CD4-positive, alpha-beta T cell (primary cell): ENCODE data around the gene CNGA3. TPM values are rescaled to one million over a fixed set of nuclear protein-coding genes. Genes with fewer than 3 reads are reported as not detected.

Experiments
- ATAC-seq: fragments of 200-7000 bp; cut with Tn5 transposase; one replicate; pipeline ENCODE4 v1.10.0; 2022; ENCODE audit warnings: mild to moderate bottlenecking; ENCODE audit not compliant: poor library complexity
- CTCF ChIA-PET: fragments of 350-600 bp; sonication (Branson Sonifier 250); formaldehyde crosslinking; loops from one replicate; lab custom pipeline; 2021; ENCODE audit warnings: antibody characterized with exemption, inconsistent platforms; lab: Charles Lee
- POLR2A ChIA-PET: fragments of 350-600 bp; sonication (Branson Sonifier 250); formaldehyde crosslinking; loops from one replicate; lab custom pipeline; 2021; ENCODE audit warnings: antibody characterized with exemption, inconsistent platforms; lab: Charles Lee
- DNase-seq, 14 experiments: peaks; one replicate each; pipeline ENCODE4 v3.0.0-alpha.2; 2013 to 2020; ENCODE audit warnings: mixed read lengths in 2 of 14
- H3K27ac ChIP-seq, 2 donors: one replicate each; pipeline versions ENCODE4 v1.5.1 to v1.7.0; 2013; ENCODE audit warnings: low read length in 2 of 2, low read depth in 1 of 2, mild to moderate bottlenecking in 1 of 2
- H3K27me3 ChIP-seq, 2 experiments: 1 replicate in 1 of 2; 2 replicates in 1 of 2; pipeline versions ENCODE4 v1.6.1 to v1.7.0; 2013; ENCODE audit warnings: low read length in 2 of 2, control low read depth in 1 of 2, mild to moderate bottlenecking in 1 of 2, moderate library complexity in 1 of 2; ENCODE audit not compliant: insufficient read depth in 2 of 2, control insufficient read depth in 1 of 2
- H3K36me3 ChIP-seq: one replicate; pipeline ENCODE4 v1.6.1; 2013; ENCODE audit warnings: low read length, control low read depth; ENCODE audit not compliant: insufficient read depth
- H3K4me1 ChIP-seq: one replicate; pipeline ENCODE4 v1.6.1; 2013; ENCODE audit warnings: low read length, control low read depth; ENCODE audit not compliant: insufficient read depth
- H3K4me3 ChIP-seq: one replicate; pipeline ENCODE4 v1.5.1; 2013; ENCODE audit warnings: mild to moderate bottlenecking, low read length, moderate library complexity
- H3K9me3 ChIP-seq, 2 experiments: 1 replicate in 1 of 2; 2 replicates in 1 of 2; pipeline versions ENCODE4 v1.6.1 to v1.7.0; 2013; ENCODE audit warnings: low read length in 2 of 2, mild to moderate bottlenecking in 2 of 2, control low read depth in 1 of 2, moderate library complexity in 1 of 2; ENCODE audit not compliant: control insufficient read depth in 1 of 2, insufficient read depth in 1 of 2
- H3K27ac Mint-ChIP-seq: one replicate; pipeline ENCODE4 v1.8.0; 2020; ENCODE audit warnings: mixed read lengths
- H3K27me3 Mint-ChIP-seq: one replicate; pipeline ENCODE4 v1.8.0; 2021; ENCODE audit warnings: mixed read lengths
- H3K36me3 Mint-ChIP-seq: one replicate; pipeline ENCODE4 v1.8.0; 2021; ENCODE audit warnings: low read depth, mixed read lengths
- H3K4me1 Mint-ChIP-seq: one replicate; pipeline ENCODE4 v1.8.0; 2021; ENCODE audit warnings: low read depth, mixed read lengths
- H3K4me3 Mint-ChIP-seq: one replicate; pipeline ENCODE4 v1.8.0; 2020; ENCODE audit warnings: mild to moderate bottlenecking, mixed read lengths
- H3K9me3 Mint-ChIP-seq: one replicate; pipeline ENCODE4 v1.8.0; 2020; ENCODE audit warnings: mixed read lengths
- intact Hi-C, 2 experiments: fragments of 100-400 bp; cut with DNase I in 1 of 2; cut with micrococcal nuclease in 1 of 2; formaldehyde crosslinking; loops; one replicate each; pipeline versions ENCODE4 v1.15.1 to v1.9.0; 2023 to 2025; cut with DNase I, micrococcal nuclease
- total RNA-seq, 174 experiments: library from RNA in 2 of 174; stranded (reverse) in 2 of 174; gene quantifications; one replicate each; pipeline ENCODE4 v1.2.3 and lab custom pipeline; 2021 to 2026
- TF ChIP-seq, protein P1 (sequence below): fragments of 200-600 bp; IDR thresholded peaks from one replicate; pipeline ENCODE4 v1.8.0; 2022; ENCODE audit warnings: antibody characterized with exemption, mild to moderate bottlenecking

CNGA3 gene
- total RNA-seq, 2 experiments from 2014 or later = not detected

DNA sequence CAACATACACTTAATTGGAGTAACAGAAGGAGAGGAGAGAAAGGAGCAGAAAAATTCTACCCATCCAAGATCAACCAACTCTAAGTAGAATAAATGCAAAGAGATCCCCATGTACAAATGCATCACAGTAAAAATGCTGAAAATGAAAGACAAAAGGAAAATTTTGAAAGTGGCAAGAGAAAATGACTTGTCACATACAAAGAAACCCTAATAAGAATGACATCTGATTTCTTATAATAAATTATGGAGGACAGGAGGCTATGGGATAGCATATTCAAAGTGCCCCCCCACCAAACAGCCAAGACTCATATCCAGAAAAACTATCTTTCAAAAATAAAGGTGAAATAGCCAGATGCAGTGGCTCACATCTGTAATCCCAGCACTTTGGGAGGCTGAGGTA lies 76.2 kb downstream of the CNGA3 start:
- DNase-seq (no peak), ATAC-seq (no peak)
- H3K4me3 Mint-ChIP-seq = no peak overlapping the region
- POLR2A ChIA-PET = no interaction called here
- H3K9me3 ChIP-seq = no peaks in the 10 kb centered on the region
- no peaks in the 10 kb centered on the region for H3K27me3 Mint-ChIP-seq
- H3K4me1 ChIP-seq = no peaks in the 10 kb centered on the region
- TF ChIP-seq, protein P1, sequence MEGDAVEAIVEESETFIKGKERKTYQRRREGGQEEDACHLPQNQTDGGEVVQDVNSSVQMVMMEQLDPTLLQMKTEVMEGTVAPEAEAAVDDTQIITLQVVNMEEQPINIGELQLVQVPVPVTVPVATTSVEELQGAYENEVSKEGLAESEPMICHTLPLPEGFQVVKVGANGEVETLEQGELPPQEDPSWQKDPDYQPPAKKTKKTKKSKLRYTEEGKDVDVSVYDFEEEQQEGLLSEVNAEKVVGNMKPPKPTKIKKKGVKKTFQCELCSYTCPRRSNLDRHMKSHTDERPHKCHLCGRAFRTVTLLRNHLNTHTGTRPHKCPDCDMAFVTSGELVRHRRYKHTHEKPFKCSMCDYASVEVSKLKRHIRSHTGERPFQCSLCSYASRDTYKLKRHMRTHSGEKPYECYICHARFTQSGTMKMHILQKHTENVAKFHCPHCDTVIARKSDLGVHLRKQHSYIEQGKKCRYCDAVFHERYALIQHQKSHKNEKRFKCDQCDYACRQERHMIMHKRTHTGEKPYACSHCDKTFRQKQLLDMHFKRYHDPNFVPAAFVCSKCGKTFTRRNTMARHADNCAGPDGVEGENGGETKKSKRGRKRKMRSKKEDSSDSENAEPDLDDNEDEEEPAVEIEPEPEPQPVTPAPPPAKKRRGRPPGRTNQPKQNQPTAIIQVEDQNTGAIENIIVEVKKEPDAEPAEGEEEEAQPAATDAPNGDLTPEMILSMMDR = no peak
- peaks cover 5% of the 10 kb centered on the region for H3K36me3 Mint-ChIP-seq
- H3K4me1 Mint-ChIP-seq = no peaks in the 10 kb centered on the region
- H3K36me3 ChIP-seq = no peaks in the 10 kb centered on the region
- no peak overlapping the region for H3K27ac ChIP-seq
- CTCF ChIA-PET = no interaction called here
- H3K27ac Mint-ChIP-seq = no peak overlapping the region
- no peaks in the 10 kb centered on the region for H3K27me3 ChIP-seq
- intact Hi-C loops = no loop called here
- no peak overlapping the region for H3K4me3 ChIP-seq
- peaks cover 7% of the 10 kb centered on the region for H3K9me3 Mint-ChIP-seq

DNA sequence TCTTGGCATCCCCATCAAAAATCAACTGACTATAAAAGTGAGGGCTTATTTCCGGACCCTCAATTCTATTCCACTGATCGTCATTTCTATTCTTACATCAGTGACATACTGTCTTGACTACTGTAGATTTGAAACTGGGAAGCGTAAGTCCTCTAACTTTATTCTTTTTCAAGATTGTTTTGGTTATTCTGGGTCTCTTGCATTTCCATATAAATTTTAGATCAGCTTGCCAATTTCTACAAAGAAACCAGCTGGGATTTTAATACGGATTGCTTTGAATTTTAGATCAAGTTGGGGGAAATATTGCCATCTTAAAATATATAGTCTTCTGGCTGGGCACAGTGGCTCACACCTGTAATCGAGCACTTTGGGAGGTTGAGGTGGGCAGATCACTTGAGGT lies 80.5 kb downstream of the CNGA3 start:
- ATAC-seq (no peak), DNase-seq (no peak)
- Mint-ChIP-seq H3K27me3 (no peaks in the 10 kb centered on the region), H3K9me3 (peaks cover 4% of the 10 kb centered on the region), H3K4me1 (no peaks in the 10 kb centered on the region), H3K36me3 (peaks cover 5% of the 10 kb centered on the region), H3K27ac (no peak overlapping the region), H3K4me3 (no peak overlapping the region)
- TF ChIP-seq, protein P1 = no peak
- intact Hi-C loops = no loop called here
- no peak overlapping the region for H3K4me3 ChIP-seq
- H3K4me1 ChIP-seq = no peaks in the 10 kb centered on the region
- no peaks in the 10 kb centered on the region for H3K27me3 ChIP-seq
- H3K27ac ChIP-seq = no peak overlapping the region
- ChIA-PET POLR2A (no interaction called here), CTCF (interaction anchor here (0.5 to 2.5 kb wide), 2 partner anchors 90 to 697 kb away, joined by 3 to 5 read pairs; no protein-coding TSS in a partner anchor)
- no peaks in the 10 kb centered on the region for H3K36me3 ChIP-seq
- no peaks in the 10 kb centered on the region for H3K9me3 ChIP-seq

DNA sequence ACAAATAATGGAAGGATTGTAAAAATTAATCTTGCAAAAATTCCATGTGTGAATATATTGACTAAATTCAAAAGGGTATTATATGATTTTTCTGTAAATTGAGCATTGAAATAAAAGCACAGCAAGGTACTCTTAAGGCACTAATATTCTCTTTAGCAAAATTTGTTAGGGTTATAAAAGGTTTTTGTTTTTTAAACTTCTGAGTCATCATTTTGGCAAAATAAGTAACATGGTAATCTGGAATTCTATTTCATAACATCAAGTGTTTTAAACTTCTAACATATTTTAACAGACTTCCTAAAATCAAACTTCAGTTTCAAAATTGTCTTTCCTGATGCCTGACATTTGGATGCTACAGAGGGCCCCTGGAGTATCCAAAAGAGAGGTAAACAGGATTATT lies 85.9 kb downstream of the CNGA3 start:
- Histone ChIP-seq H3K4me3 (no peak overlapping the region), H3K27ac (no peak overlapping the region), H3K4me1 (no peaks in the 10 kb centered on the region), H3K27me3 (no peaks in the 10 kb centered on the region), H3K9me3 (peaks cover 0 to 5% of the 10 kb centered on the region in 2 experiments), H3K36me3 (no peaks in the 10 kb centered on the region)
- intact Hi-C loops = no loop called here
- no peaks in the 10 kb centered on the region for H3K27me3 Mint-ChIP-seq
- no peak overlapping the region for H3K27ac Mint-ChIP-seq
- H3K36me3 Mint-ChIP-seq = no peaks in the 10 kb centered on the region
- ChIA-PET POLR2A (no interaction called here), CTCF (no interaction called here)
- H3K4me1 Mint-ChIP-seq = no peaks in the 10 kb centered on the region
- TF ChIP-seq, protein P1 = no peak
- H3K4me3 Mint-ChIP-seq = no peak overlapping the region
- no peak for ATAC-seq
- no peak for DNase-seq
- peaks cover 6% of the 10 kb centered on the region for H3K9me3 Mint-ChIP-seq
